WTC11 (cell line): Measurements from ENCODE around the gene CHST14. TPM values are rescaled to one million over a fixed set of nuclear protein-coding genes. Genes with fewer than 3 reads are reported as not detected.

ENCODE experiments used
- ATAC-seq: fragments of 200-7000 bp; cut with Tn5 transposase; 2 replicates; pipeline ENCODE4 v1.10.0; 2021; ENCODE audit warnings: mild to moderate bottlenecking, moderate library complexity
- CTCF ChIA-PET: fragments of 300-600 bp; sonication (Branson Sonifier 250); formaldehyde crosslinking; loops from one replicate; lab custom pipeline; 2021; ENCODE audit warnings: antibody characterized with exemption; lab: Charles Lee
- POLR2A ChIA-PET: fragments of 350-600 bp; sonication (Branson Sonifier 250); formaldehyde crosslinking; loops from one replicate; lab custom pipeline; 2021; ENCODE audit warnings: antibody characterized with exemption; lab: Charles Lee
- DNase-seq: peaks from one replicate; pipeline ENCODE4 v3.0.0; 2021; ENCODE audit warnings: low spot score
- H3K27ac Mint-ChIP-seq: 2 replicates; pipeline ENCODE4 v1.8.0; 2021; ENCODE audit warnings: mixed read lengths
- H3K27me3 Mint-ChIP-seq: 2 replicates; pipeline ENCODE4 v1.8.0; 2021; ENCODE audit warnings: low read depth, mild to moderate bottlenecking, moderate library complexity, mixed read lengths
- H3K36me3 Mint-ChIP-seq: 2 replicates; pipeline ENCODE4 v1.8.0; 2021; ENCODE audit warnings: mixed read lengths
- H3K4me1 Mint-ChIP-seq: 2 replicates; pipeline ENCODE4 v1.8.0; 2022; ENCODE audit warnings: mixed read lengths
- H3K4me3 Mint-ChIP-seq: 2 replicates; pipeline ENCODE4 v1.8.0; 2021; ENCODE audit warnings: mild to moderate bottlenecking, moderate library complexity, mixed read lengths
- H3K9me3 Mint-ChIP-seq: 2 replicates; pipeline ENCODE4 v1.8.0; 2021; ENCODE audit warnings: mixed read lengths
- ATF1 ChIP-seq: sonication (generic); formaldehyde crosslinking; IDR thresholded peaks from 2 replicates; pipeline ENCODE4 v1.8.1; 2023; ENCODE audit warnings: mild to moderate bottlenecking, moderate library complexity, missing genetic modification reagents
- CBFB ChIP-seq: sonication (generic); formaldehyde crosslinking; IDR thresholded peaks from 2 replicates; pipeline ENCODE4 v1.8.1; 2022; ENCODE audit warnings: mild to moderate bottlenecking, low read depth, missing genetic modification reagents
- CREM ChIP-seq: sonication (generic); formaldehyde crosslinking; IDR thresholded peaks from 2 replicates; pipeline ENCODE4 v1.8.1; 2022; ENCODE audit warnings: mild to moderate bottlenecking, missing genetic modification reagents, moderate library complexity
- E2F5 ChIP-seq: sonication (generic); formaldehyde crosslinking; IDR thresholded peaks from 2 replicates; pipeline ENCODE4 v1.8.1; 2022; ENCODE audit warnings: mild to moderate bottlenecking, moderate library complexity, missing genetic modification reagents
- EMX1 ChIP-seq: fragments of 250-450 bp; sonication (Bioruptor Pico); IDR thresholded peaks from 2 replicates; pipeline ENCODE4 v1.8.0; 2021; ENCODE audit warnings: mild to moderate bottlenecking
- GABPB1 ChIP-seq: sonication (generic); formaldehyde crosslinking; IDR thresholded peaks from 2 replicates; pipeline ENCODE4 v1.8.1; 2023; ENCODE audit warnings: mild to moderate bottlenecking, missing genetic modification reagents
- HMGXB4 ChIP-seq: sonication (generic); formaldehyde crosslinking; IDR thresholded peaks from 2 replicates; pipeline ENCODE4 v1.8.1; 2023; ENCODE audit warnings: mild to moderate bottlenecking, moderate library complexity, missing genetic modification reagents
- KAT7 ChIP-seq: sonication (generic); formaldehyde crosslinking; IDR thresholded peaks from 2 replicates; pipeline ENCODE4 v1.8.1; 2023; ENCODE audit warnings: missing genetic modification reagents, mild to moderate bottlenecking, borderline replicate concordance
- MLX ChIP-seq: sonication (generic); formaldehyde crosslinking; IDR thresholded peaks from 2 replicates; pipeline ENCODE4 v1.8.1; 2023; ENCODE audit warnings: mild to moderate bottlenecking, missing genetic modification reagents, moderate library complexity
- MYBL2 ChIP-seq: sonication (generic); formaldehyde crosslinking; IDR thresholded peaks from 2 replicates; pipeline ENCODE4 v1.8.1; 2023; ENCODE audit warnings: mild to moderate bottlenecking, moderate library complexity, missing genetic modification reagents
- NFYB ChIP-seq: sonication (generic); formaldehyde crosslinking; conservative IDR thresholded peaks from 2 replicates; pipeline ENCODE4 v1.8.0; 2022; ENCODE audit warnings: low read depth, missing genetic modification reagents
- RELA ChIP-seq: sonication (generic); formaldehyde crosslinking; IDR thresholded peaks from 2 replicates; pipeline ENCODE4 v1.8.1; 2022; ENCODE audit warnings: missing genetic modification reagents, mild to moderate bottlenecking, borderline replicate concordance
- TP53 ChIP-seq: sonication (generic); formaldehyde crosslinking; IDR thresholded peaks from 2 replicates; pipeline ENCODE4 v1.8.1; 2023; ENCODE audit warnings: mild to moderate bottlenecking, missing genetic modification reagents
- ZNF317 ChIP-seq: sonication (generic); formaldehyde crosslinking; IDR thresholded peaks from 2 replicates; pipeline ENCODE4 v1.8.1; 2023; ENCODE audit warnings: low read depth, mild to moderate bottlenecking, moderate library complexity, missing genetic modification reagents, borderline replicate concordance
- ZNF671 ChIP-seq: fragments of 250-450 bp; sonication (Bioruptor Pico); IDR thresholded peaks from 2 replicates; pipeline ENCODE4 v1.8.0; 2021; ENCODE audit warnings: mild to moderate bottlenecking
- ZSCAN18 ChIP-seq: fragments of 250-450 bp; sonication (Bioruptor Pico); IDR thresholded peaks from 2 replicates; pipeline ENCODE4 v2.1.2; 2022; ENCODE audit warnings: mild to moderate bottlenecking, moderate library complexity
- total RNA-seq: library from RNA; stranded (reverse); gene quantifications from 3 replicates; pipeline ENCODE4 v1.2.3, GENCODE V29; 2021
- TF ChIP-seq, protein P1 (sequence below): sonication (generic); formaldehyde crosslinking; IDR thresholded peaks from 2 replicates; pipeline ENCODE4 v1.8.1; 2022; ENCODE audit warnings: mild to moderate bottlenecking, missing genetic modification reagents, moderate library complexity, borderline replicate concordance
- TF ChIP-seq, protein P2 (sequence below): fragments of 250-450 bp; sonication (Bioruptor Pico); IDR thresholded peaks from 2 replicates; pipeline ENCODE4 v1.9.0; 2021; ENCODE audit warnings: moderate library complexity, mild to moderate bottlenecking, inconsistent platforms, borderline replicate concordance
- TF ChIP-seq, protein P3 (sequence below): sonication (generic); formaldehyde crosslinking; IDR thresholded peaks from 2 replicates; pipeline ENCODE4 v1.8.0; 2022; ENCODE audit warnings: mild to moderate bottlenecking, missing genetic modification reagents

CHST14 gene
- total RNA-seq, 1 experiment from 2014 or later = 21.3 TPM

DNA sequence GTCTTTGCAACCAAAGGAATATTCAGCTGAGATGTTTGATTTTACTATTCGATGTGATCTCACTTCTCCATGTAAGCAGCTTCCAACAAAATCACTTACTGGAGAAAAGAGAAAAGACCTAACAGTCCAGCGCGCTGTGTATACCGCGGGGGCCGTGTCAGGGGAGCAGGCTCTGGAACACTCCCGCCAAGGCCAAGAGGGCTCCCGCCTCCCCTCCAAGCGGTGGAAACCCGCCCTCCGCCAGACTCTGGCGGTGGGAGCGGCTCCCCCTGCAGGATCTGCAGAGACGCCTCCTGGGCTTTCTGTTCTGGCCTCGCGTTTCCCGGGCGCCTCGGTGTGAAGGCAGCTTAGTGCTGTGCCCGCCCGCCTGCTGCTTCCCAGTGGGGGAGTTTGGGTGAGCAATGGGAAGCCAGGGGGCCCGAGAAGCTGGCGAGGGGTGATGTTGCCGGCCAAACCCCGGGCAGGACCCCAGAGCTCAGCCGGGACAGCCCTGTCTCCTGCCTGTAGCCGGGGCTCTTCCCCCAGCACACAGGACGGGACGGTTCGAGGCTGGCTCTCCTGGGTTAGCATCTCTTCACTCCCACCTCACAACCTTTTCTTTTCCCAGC lies 36.3 kb downstream of the CHST14 start (continued):
- TF ChIP-seq E2F5 (CRISPR knock-in tag) = peak; percentile 80; the same call in 1 of the 2 replicates
- TF ChIP-seq HMGXB4 = peak; percentile 83
- TF ChIP-seq CREM = 0 out of 2 replicates have a peak, but pooled peaks have one; percentile 44
- TF ChIP-seq, protein P1, sequence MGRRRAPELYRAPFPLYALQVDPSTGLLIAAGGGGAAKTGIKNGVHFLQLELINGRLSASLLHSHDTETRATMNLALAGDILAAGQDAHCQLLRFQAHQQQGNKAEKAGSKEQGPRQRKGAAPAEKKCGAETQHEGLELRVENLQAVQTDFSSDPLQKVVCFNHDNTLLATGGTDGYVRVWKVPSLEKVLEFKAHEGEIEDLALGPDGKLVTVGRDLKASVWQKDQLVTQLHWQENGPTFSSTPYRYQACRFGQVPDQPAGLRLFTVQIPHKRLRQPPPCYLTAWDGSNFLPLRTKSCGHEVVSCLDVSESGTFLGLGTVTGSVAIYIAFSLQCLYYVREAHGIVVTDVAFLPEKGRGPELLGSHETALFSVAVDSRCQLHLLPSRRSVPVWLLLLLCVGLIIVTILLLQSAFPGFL (CRISPR knock-in tag) = no peak
- TF ChIP-seq MYBL2 = no peak
- no peak for TF ChIP-seq GABPB1
- TF ChIP-seq NFYB (CRISPR knock-in tag) = no peak
- TF ChIP-seq, protein P2, sequence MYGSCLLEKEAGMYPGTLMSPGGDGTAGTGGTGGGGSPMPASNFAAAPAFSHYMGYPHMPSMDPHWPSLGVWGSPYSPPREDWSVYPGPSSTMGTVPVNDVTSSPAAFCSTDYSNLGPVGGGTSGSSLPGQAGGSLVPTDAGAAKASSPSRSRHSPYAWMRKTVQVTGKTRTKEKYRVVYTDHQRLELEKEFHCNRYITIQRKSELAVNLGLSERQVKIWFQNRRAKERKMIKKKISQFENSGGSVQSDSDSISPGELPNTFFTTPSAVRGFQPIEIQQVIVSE (CRISPR knock-in tag) = no peak

DNA sequence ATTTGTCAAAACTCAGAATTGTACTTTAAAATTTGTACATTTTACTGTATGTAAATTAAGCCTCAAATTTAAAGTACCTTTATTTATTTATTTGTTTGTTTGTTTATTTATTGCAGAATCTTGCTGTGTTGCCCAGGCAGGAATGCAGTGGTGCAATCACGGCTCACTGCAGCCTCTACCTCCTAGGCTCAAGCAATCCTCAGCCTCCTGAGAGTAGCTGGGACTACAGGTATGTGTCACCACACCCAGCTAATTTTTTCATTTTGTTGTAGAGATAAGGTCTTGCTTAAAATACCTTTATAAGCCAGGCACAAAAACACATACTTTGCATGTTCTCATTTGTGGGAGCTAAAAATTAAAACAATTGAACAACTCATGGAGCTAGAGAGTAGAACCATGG lies 37.4 kb downstream of the CHST14 start:
- CTCF ChIA-PET = interaction anchor here (0.9 to 2.1 kb wide), 6 partner anchors 11 to 170 kb away, joined by 3 to 18 read pairs (median 4); partner anchors contain the start of genes BAHD1 and CCDC9B
- Mint-ChIP-seq H3K9me3 (no peaks in the 10 kb centered on the region), H3K36me3 (no peaks in the 10 kb centered on the region), H3K4me1 (peaks cover 22% of the 10 kb centered on the region), H3K27me3 (peaks cover 57% of the 10 kb centered on the region), H3K27ac (no peak overlapping the region), H3K4me3 (no peak overlapping the region)
- POLR2A ChIA-PET = no interaction called here
- no peak for TF ChIP-seq KAT7 (CRISPR knock-in tag)
- TF ChIP-seq RELA = no peak
- TF ChIP-seq, protein P3, sequence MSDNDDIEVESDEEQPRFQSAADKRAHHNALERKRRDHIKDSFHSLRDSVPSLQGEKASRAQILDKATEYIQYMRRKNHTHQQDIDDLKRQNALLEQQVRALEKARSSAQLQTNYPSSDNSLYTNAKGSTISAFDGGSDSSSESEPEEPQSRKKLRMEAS (CRISPR knock-in tag) = no peak
- no peak for TF ChIP-seq ZNF317 (CRISPR knock-in tag)
- TF ChIP-seq MLX (CRISPR knock-in tag) = no peak
- TF ChIP-seq ATF1 (CRISPR knock-in tag) = no peak
- ATAC-seq (no peak), DNase-seq (no peak)

DNA sequence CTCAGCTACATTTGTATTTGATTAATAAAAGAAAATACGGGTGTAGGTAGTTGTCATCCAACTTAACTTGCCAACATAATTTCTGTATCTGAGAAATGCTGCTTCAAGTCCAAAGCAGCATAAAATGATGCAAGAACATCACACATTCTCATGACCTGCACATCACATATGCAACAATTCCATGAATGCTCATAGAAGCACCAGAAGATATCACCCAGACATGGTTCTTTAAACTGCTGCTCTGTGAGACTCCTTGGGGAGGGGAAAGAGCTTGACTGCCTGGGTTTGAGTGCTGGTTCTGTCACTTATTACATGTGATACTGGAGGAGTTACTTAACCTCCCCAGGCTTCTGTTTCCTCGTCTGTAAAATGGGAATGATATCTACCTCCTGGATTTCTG lies 39.4 kb downstream of the CHST14 start:
- DNase-seq (no peak), ATAC-seq (no peak)
- H3K4me3 Mint-ChIP-seq = 0 out of 2 replicates have a peak overlapping the region, but pooled peaks have one; percentile 19
- ChIA-PET POLR2A (interaction anchor here (1.7 kb wide), 1 partner anchor 65 kb away, joined by 4 read pairs; no protein-coding TSS in a partner anchor), CTCF (interaction anchor here (1.0 to 1.6 kb wide), 2 partner anchors 9 to 172 kb away, joined by 3 read pairs; no protein-coding TSS in a partner anchor)
- H3K27ac Mint-ChIP-seq = no peak overlapping the region
- H3K27me3 Mint-ChIP-seq = peaks cover 63% of the 10 kb centered on the region
- no peaks in the 10 kb centered on the region for H3K36me3 Mint-ChIP-seq
- no peaks in the 10 kb centered on the region for H3K9me3 Mint-ChIP-seq
- H3K4me1 Mint-ChIP-seq = peaks cover 22% of the 10 kb centered on the region
- no peak for TF ChIP-seq KAT7 (CRISPR knock-in tag)
- no peak for TF ChIP-seq ZNF671 (CRISPR knock-in tag)
- no peak for TF ChIP-seq CBFB (CRISPR knock-in tag)
- TF ChIP-seq, protein P1 (CRISPR knock-in tag) = no peak
- TF ChIP-seq E2F5 (CRISPR knock-in tag) = no peak
- no peak for TF ChIP-seq ZNF317 (CRISPR knock-in tag)
- TF ChIP-seq, protein P3 (CRISPR knock-in tag) = no peak
- no peak for TF ChIP-seq EMX1 (CRISPR knock-in tag)
- TF ChIP-seq TP53 (CRISPR knock-in tag) = no peak
- no peak for TF ChIP-seq GABPB1
- no peak for TF ChIP-seq ZSCAN18
